Transverse colon (tissue), 4 donors: ENCODE data around the gene CDPF1. TPM values are rescaled to one million over a fixed set of nuclear protein-coding genes. Genes with fewer than 3 reads are reported as not detected.

Experiments
- DNase-seq: peaks from one replicate; pipeline ENCODE4 v3.0.0-alpha.2; 2019
- H3K27ac ChIP-seq, 4 donors: fragments of 200-600 bp; sonication (generic); 2 replicates each; pipeline ENCODE4 v1.5.1; 2016 to 2018; ENCODE audit warnings: inconsistent platforms in 4 of 4
- H3K27me3 ChIP-seq: fragments of 200-600 bp; sonication (generic); 2 replicates; pipeline ENCODE4 v1.5.1; 2017; ENCODE audit warnings: inconsistent platforms
- H3K36me3 ChIP-seq, 4 donors: fragments of 200-600 bp; sonication (generic); 2 replicates each; pipeline ENCODE4 v1.5.1; 2017 to 2019; ENCODE audit warnings: inconsistent platforms in 4 of 4
- H3K4me1 ChIP-seq, 4 donors: fragments of 200-600 bp; sonication (generic); 2 replicates each; pipeline ENCODE4 v1.5.1; 2017 to 2020; ENCODE audit warnings: inconsistent platforms in 4 of 4
- H3K4me3 ChIP-seq, 4 donors: fragments of 200-600 bp; sonication (generic); 1 replicate in 1 of 4; 2 replicates in 3 of 4; pipeline versions ENCODE4 v1.5.1 to v1.6.1; 2017 to 2019; ENCODE audit warnings: inconsistent platforms in 4 of 4
- H3K9me3 ChIP-seq, 2 donors: fragments of 200-600 bp; sonication (generic); 2 replicates each; pipeline ENCODE4 v1.5.1; 2017 to 2019; ENCODE audit warnings: inconsistent platforms in 2 of 2
- CTCF ChIP-seq, 5 experiments: fragments of 200-600 bp in 3 of 5; fragments of 450-650 bp in 2 of 5; sonication (generic) in 3 of 5; IDR thresholded peaks; 1 replicate in 2 of 5; 2 replicates in 3 of 5; pipeline ENCODE4 v1.5.1; 2016 to 2017; ENCODE audit warnings: antibody characterized with exemption in 5 of 5, inconsistent platforms in 3 of 5, mild to moderate bottlenecking in 2 of 5, moderate library complexity in 1 of 5
- EP300 ChIP-seq: sonication (generic); formaldehyde crosslinking; IDR thresholded peaks from one replicate; pipeline ENCODE4 v1.6.1; 2017; ENCODE audit warnings: antibody characterized with exemption, low read depth
- POLR2A ChIP-seq: fragments of 450-650 bp; IDR thresholded peaks from one replicate; pipeline ENCODE4 v1.6.1; 2016; ENCODE audit warnings: antibody characterized with exemption, mild to moderate bottlenecking, moderate library complexity
- POLR2AphosphoS5 ChIP-seq, 3 donors: sonication (generic); formaldehyde crosslinking; IDR thresholded peaks; one replicate each; pipeline ENCODE4 v1.6.1; 2016; ENCODE audit warnings: antibody characterized with exemption in 3 of 3
- WGBS, 2 donors: methylation state at CpG; one replicate each; pipeline ENCODE4 v1.1.5; 2018; ENCODE audit warnings: low coverage in 1 of 2; 5-methylcytosine and 5-hydroxymethylcytosine counted together
- in situ Hi-C, 4 donors: fragments of 200-750 bp; cut with MboI; loops; one replicate each; pipeline versions ENCODE4 v1.15.0 to v1.15.1; 2017; ENCODE audit warnings: low sequenced_read_pairs in 3 of 4, low pct_ligation_motif_present in 1 of 4, low pct_unique_long_range_greater_than_20kb in 1 of 4
- intact Hi-C: fragments of 100-400 bp; cut with DNase I; formaldehyde crosslinking; loops from one replicate; pipeline ENCODE4 v1.15.1; 2023; ENCODE audit warnings: low total_unique reads
- total RNA-seq, 4 donors: library from RNA; depleted of rRNA; stranded (reverse); fragments of >200 nt; gene quantifications; one replicate each; pipeline ENCODE4 v1.1.0, GENCODE V29; 2016

CDPF1 gene
- total RNA-seq = 10 to 100 TPM in 1 of 4 donors, 1 to 10 TPM in 2, not detected in 1; 8.2 to 11.9 (median 9.0) TPM

GRCh38 chr22:46250035-46250782, at the start of gene CDPF1:
Gene CDPF1, minus strand, starts transcription at chr22:46250293. Its CDS starts 2,009 bp downstream, at chr22:46248284.
- in situ Hi-C loops = no loop called here
- no peaks in the 10 kb centered on the region for H3K36me3 ChIP-seq
- peak within 1 kb of the TSS; percentile 92 to 95 (median 94) for H3K27ac ChIP-seq
- DNase-seq = peak; percentile 95
- no peaks in the 10 kb centered on the region for H3K9me3 ChIP-seq
- peak; percentile 83 to 94 (median 92) for TF ChIP-seq POLR2AphosphoS5 (IDR thresholded peaks at IDR 0.05)
- peak; percentile 84 for TF ChIP-seq POLR2A
- peak in 2 of 5 experiments; percentile 10 to 47 for TF ChIP-seq CTCF (IDR thresholded peaks at IDR 0.05)
- no peak for TF ChIP-seq EP300
- WGBS, 2 donors = 1% methylated on average over 35 of the region's 89 CpGs; no CpG with 5 or more reads in 1 of the 2 donors
- intact Hi-C loops = loop anchor here (10.0 kb wide), 1 partner anchor 935 kb away; no protein-coding TSS in a partner anchor
- peak within 1 kb of the TSS; percentile 60 to 95 (median 78) for H3K4me3 ChIP-seq
- H3K4me1 ChIP-seq = peaks cover 0 to 23% (median 12%) of the 10 kb centered on the region in 4 donors
- H3K27me3 ChIP-seq = no peaks in the 10 kb centered on the region

GRCh38 chr22:46299101-46299500, 49.0 kb upstream of the CDPF1 start:
- TF ChIP-seq EP300 (no peak), CTCF (IDR thresholded peaks at IDR 0.05) (no peak), POLR2A (no peak)
- in situ Hi-C loops (loop anchor here in 1 of 4 donors (10.0 kb wide), 1 partner anchor 154 kb away; no protein-coding TSS in a partner anchor), intact Hi-C loops (no loop called here)
- no peak overlapping the region for H3K4me3 ChIP-seq
- H3K27ac ChIP-seq = no peak overlapping the region
- no peaks in the 10 kb centered on the region for H3K27me3 ChIP-seq
- WGBS, 2 donors = 87 to 91% methylated on average over 3 to 13 of the region's 13 CpGs
- H3K36me3 ChIP-seq = no peaks in the 10 kb centered on the region
- no peak for DNase-seq
- peaks cover 16 to 22% (median 17%) of the 10 kb centered on the region in 4 donors for H3K4me1 ChIP-seq
- H3K9me3 ChIP-seq = no peaks in the 10 kb centered on the region

DNA sequence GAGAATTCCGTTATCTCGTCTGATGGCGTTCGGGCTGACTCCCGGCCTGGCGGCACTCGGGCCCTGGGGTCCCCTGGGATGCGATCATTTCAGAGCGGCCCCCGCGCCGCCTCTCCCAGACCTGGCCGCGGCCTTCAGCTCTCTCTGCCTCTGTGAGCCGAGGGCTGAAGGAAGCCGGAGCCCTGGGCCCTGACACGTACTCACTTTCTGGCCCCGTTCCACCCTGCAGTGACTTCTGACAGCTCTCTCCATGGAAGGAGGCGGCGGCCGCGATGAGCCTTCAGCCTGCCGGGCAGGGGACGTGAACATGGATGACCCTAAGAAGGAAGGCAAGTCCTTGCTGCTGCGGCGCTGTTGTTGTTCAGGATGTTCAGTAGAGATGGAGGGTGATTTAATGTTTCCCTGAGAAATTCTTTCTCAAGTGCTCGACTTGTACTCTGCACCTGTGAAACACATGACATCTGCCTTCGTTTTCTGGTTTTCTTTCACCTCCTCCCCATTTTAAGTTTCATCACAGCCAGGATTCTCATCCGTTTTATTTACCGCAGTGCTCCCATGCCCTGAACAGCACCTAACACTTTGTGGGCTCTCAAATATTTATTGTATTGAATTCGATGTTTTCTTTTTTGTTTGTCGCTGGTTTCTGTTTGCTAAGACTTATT, 47.2 kb upstream of the CDPF1 start:
- no peak for TF ChIP-seq EP300
- TF ChIP-seq POLR2A = no peak
- TF ChIP-seq POLR2AphosphoS5 (IDR thresholded peaks at IDR 0.05) = no peak
- TF ChIP-seq CTCF (IDR thresholded peaks at IDR 0.05) = no peak
- H3K4me1 ChIP-seq = peaks cover 16 to 22% (median 17%) of the 10 kb centered on the region in 4 donors
- no peaks in the 10 kb centered on the region for H3K27me3 ChIP-seq
- in situ Hi-C loops = loop anchor here in 1 of 4 donors (10.0 kb wide), 1 partner anchor 152 kb away; no protein-coding TSS in a partner anchor
- peak overlapping the region; percentile 28 to 65 (median 51) for H3K4me3 ChIP-seq
- 4 to 22% methylated on average over 5 to 31 of the region's 32 CpGs for WGBS, 2 donors
- H3K27ac ChIP-seq = peak overlapping the region in 2 of 4 donors; percentile 1 to 96
- no peak for DNase-seq
- peaks cover 0 to 10% (median 2%) of the 10 kb centered on the region in 4 donors for H3K36me3 ChIP-seq
- intact Hi-C loops = no loop called here
- H3K9me3 ChIP-seq = no peaks in the 10 kb centered on the region
